HG03342 (cell line): Measurements from ENCODE around the gene GAGE12D.
"Not testable (repeated sequence)": the region's sequence is repeated elsewhere in the genome, so short reads cannot be mapped to it uniquely, and the experiment has no call there.

Experiments used
- ATAC-seq: cut with Tn5 transposase; IDR thresholded peaks from one replicate; pipeline ENCODE4 v1.9.1; 2021; ENCODE audit warnings: mild to moderate bottlenecking, moderate library complexity; ENCODE audit not compliant: unreplicated experiment

The GAGE12D gene, protein sequence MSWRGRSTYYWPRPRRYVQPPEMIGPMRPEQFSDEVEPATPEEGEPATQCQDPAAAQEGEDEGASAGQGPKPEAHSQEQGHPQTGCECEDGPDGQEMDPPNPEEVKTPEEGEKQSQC

DNA sequence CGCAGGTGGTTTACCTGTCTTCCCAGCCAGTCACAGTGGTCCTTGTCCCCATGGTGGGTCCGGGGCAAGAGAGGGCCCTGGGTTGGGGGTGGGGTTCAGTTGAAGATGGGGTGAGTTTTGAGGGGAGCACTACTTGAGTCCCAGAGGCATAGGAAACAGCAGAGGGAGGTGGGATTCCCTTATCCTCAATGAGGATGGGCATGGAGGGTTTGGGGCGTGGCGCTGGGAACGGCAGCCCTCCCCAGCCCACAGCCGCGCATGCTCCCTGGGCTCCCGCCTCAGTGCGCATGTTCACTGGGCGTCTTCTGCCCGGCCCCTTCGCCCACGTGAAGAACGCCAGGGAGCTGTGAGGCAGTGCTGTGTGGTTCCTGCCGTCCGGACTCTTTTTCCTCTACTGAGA is at the start of gene GAGE12D:
TSS of gene GAGE12D (plus strand) at position 301 of the 400 bp plus-strand sequence. CDS start 1,155 bp downstream, outside the sequence.
- ATAC-seq: not testable (repeated sequence)

DNA sequence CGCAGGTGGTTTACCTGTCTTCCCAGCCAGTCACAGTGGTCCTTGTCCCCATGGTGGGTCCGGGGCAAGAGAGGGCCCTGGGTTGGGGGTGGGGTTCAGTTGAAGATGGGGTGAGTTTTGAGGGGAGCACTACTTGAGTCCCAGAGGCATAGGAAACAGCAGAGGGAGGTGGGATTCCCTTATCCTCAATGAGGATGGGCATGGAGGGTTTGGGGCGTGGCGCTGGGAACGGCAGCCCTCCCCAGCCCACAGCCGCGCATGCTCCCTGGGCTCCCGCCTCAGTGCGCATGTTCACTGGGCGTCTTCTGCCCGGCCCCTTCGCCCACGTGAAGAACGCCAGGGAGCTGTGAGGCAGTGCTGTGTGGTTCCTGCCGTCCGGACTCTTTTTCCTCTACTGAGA is 9.7 kb upstream of the GAGE12D start, which contains the start of gene GAGE12C:
TSS of gene GAGE12C (plus strand) at position 301 of the 400 bp plus-strand sequence. CDS start 1,155 bp downstream, outside the sequence.
- ATAC-seq: not testable (repeated sequence)

DNA sequence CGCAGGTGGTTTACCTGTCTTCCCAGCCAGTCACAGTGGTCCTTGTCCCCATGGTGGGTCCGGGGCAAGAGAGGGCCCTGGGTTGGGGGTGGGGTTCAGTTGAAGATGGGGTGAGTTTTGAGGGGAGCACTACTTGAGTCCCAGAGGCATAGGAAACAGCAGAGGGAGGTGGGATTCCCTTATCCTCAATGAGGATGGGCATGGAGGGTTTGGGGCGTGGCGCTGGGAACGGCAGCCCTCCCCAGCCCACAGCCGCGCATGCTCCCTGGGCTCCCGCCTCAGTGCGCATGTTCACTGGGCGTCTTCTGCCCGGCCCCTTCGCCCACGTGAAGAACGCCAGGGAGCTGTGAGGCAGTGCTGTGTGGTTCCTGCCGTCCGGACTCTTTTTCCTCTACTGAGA is 9.5 kb downstream of the GAGE12D start, which contains the start of gene GAGE12E:
TSS of gene GAGE12E (plus strand) at position 301 of the 400 bp plus-strand sequence. CDS start 1,155 bp downstream, outside the sequence.
- ATAC-seq: not testable (repeated sequence)

DNA sequence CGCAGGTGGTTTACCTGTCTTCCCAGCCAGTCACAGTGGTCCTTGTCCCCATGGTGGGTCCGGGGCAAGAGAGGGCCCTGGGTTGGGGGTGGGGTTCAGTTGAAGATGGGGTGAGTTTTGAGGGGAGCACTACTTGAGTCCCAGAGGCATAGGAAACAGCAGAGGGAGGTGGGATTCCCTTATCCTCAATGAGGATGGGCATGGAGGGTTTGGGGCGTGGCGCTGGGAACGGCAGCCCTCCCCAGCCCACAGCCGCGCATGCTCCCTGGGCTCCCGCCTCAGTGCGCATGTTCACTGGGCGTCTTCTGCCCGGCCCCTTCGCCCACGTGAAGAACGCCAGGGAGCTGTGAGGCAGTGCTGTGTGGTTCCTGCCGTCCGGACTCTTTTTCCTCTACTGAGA is 19.0 kb downstream of the GAGE12D start, which contains the start of gene GAGE12F:
TSS of gene GAGE12F (plus strand) at position 301 of the 400 bp plus-strand sequence. CDS start 1,155 bp downstream, outside the sequence.
- ATAC-seq: not testable (repeated sequence)

DNA sequence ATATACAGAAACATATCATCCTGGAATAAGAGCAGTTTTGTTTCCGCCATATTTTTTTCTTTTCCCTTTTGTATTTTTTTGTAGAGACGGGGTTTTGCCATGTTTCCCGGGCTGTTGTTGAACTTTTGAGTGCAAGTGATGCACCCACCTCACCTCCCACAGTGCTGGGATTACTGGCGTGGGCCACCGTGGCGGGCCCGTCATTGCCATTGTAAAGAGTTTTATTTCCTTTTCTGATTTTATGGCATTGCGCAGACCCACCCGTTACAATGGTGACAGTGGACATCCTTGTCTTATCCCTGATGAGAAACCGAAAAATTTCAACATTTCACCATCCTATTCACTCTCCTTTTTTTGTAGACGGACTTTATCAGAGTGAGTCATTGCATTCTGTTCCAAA is 27.2 kb downstream of the GAGE12D start:
- not testable (repeated sequence) for ATAC-seq

DNA sequence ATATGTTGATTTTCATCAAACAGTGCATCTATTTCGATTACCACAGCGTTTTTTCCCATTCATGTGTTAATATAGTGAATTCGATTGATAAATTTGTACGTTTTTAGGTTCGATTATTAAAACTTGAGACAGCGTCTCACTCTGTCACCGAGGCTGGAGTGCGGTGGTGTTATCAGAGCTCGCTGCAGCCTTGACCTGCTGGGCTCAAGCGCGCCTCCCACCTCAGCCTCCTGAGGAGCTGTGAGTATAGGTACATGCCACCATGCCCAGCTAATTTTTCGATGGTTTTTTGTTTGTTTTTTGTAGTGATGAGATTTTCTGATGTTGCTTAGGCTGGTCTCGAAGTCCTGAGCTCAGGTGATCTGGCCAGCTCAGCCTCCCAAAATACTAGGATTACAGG is 27.6 kb downstream of the GAGE12D start:
- ATAC-seq: not testable (repeated sequence)

DNA sequence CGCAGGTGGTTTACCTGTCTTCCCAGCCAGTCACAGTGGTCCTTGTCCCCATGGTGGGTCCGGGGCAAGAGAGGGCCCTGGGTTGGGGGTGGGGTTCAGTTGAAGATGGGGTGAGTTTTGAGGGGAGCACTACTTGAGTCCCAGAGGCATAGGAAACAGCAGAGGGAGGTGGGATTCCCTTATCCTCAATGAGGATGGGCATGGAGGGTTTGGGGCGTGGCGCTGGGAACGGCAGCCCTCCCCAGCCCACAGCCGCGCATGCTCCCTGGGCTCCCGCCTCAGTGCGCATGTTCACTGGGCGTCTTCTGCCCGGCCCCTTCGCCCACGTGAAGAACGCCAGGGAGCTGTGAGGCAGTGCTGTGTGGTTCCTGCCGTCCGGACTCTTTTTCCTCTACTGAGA is 28.6 kb downstream of the GAGE12D start, which contains the start of gene GAGE12G:
TSS of gene GAGE12G (plus strand) at position 301 of the 400 bp plus-strand sequence. CDS start 1,155 bp downstream, outside the sequence.
- ATAC-seq: not testable (repeated sequence)

DNA sequence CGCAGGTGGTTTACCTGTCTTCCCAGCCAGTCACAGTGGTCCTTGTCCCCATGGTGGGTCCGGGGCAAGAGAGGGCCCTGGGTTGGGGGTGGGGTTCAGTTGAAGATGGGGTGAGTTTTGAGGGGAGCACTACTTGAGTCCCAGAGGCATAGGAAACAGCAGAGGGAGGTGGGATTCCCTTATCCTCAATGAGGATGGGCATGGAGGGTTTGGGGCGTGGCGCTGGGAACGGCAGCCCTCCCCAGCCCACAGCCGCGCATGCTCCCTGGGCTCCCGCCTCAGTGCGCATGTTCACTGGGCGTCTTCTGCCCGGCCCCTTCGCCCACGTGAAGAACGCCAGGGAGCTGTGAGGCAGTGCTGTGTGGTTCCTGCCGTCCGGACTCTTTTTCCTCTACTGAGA is 38.1 kb downstream of the GAGE12D start, which contains the start of gene GAGE12H:
TSS of gene GAGE12H (plus strand) at position 301 of the 400 bp plus-strand sequence. CDS start 1,155 bp downstream, outside the sequence.
- ATAC-seq: not testable (repeated sequence)

DNA sequence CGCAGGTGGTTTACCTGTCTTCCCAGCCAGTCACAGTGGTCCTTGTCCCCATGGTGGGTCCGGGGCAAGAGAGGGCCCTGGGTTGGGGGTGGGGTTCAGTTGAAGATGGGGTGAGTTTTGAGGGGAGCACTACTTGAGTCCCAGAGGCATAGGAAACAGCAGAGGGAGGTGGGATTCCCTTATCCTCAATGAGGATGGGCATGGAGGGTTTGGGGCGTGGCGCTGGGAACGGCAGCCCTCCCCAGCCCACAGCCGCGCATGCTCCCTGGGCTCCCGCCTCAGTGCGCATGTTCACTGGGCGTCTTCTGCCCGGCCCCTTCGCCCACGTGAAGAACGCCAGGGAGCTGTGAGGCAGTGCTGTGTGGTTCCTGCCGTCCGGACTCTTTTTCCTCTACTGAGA is 47.7 kb downstream of the GAGE12D start, which contains the start of gene GAGE2A:
TSS of gene GAGE2A (plus strand) at position 301 of the 400 bp plus-strand sequence. CDS start 1,155 bp downstream, outside the sequence.
- not testable (repeated sequence) for ATAC-seq

DNA sequence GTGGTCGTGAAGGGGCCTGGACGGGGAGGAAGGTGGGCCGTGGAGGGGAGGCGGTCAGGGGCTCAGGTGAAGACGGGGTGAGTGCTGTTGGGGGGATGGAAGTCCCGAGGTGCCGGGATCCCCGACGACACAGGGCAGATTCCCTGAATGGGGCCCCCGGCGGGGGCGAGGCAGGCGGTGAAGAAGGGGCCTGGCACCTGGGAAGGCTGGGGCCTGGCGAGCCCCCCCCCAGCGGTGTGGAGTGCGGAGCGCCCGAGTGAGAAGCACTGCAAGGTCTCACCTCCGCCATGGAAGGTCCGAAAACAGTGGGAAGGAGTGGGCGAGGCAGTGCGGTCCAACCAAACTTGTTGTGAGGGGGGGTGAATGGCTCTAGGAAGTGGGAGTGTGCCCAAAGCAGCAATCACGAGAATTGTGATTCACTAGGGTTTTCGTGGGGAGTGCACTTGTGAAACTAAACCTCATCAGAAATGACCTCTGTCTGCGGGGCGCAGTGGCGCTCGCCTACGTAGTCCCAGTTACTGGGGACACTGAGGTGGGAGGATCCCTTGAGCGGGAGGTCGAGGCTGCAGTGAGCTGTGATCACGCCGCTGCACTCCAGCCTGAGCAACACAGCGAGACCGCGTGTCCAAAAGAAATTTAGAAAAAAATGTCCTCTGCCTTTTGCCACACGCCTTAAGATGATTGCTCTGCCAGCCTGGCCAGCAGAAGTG is 48.4 kb downstream of the GAGE12D start:
- not testable (repeated sequence) for ATAC-seq

DNA sequence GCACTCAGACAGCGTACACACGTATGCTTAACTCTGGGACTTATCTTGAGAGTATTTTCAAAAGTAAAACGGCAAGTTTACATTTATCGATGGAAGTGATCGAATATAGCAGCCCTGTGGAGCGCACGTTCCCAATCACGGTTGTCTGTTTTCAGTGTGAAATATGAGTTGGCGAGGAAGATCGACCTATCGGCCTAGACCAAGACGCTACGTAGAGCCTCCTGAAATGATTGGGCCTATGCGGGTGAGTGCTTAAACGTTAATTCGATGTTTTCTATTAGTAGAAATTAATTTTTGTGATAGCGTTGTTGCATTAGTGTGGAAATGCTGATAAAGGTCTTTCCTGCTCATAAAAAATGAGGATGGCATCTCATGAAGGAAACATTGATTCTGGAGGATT is 49.0 kb downstream of the GAGE12D start:
- not testable (repeated sequence) for ATAC-seq
